ENCODE measurements around the gene PIP5KL1.

DNA sequence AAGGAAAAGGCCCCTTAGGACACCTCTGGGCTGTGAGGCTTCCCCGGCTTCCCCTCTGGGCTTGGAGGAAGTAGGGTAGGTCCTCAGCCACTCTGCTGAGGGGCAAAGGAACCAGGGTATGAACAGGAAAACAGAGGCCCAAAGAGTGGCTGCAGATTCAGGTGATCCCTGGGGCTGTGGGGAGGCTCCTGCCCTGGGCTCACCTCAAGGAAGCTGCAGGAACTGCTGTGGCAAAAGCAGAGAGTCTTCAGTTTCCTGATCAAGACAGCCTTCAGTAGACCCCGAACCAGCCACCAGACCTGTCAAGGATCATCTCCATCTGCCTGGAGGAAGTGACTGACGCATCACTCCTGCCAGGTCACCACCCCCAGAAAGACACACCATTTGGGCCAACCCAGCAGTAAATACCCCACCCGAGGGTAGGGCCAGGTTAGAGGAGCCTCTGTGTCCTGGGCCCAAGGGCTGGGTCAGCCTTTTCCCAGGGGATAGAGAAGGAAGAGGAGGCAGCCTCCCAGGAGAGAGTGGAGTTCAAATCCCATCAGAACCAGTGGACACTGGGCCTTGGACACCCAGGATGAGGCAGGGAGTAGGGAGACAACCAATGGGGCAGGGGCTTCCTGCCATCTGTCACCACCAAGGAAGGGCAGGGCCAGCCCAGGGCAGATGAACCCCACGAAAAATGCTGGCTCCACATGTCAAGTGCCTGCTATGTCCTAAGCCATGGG is 25.4 kb downstream of the PIP5KL1 start:
- no peak for TF ChIP-seq EZH2 (IDR thresholded peaks at IDR 0.05; ENCODE audit: borderline replicate concordance)
- TF ChIP-seq, protein P1, sequence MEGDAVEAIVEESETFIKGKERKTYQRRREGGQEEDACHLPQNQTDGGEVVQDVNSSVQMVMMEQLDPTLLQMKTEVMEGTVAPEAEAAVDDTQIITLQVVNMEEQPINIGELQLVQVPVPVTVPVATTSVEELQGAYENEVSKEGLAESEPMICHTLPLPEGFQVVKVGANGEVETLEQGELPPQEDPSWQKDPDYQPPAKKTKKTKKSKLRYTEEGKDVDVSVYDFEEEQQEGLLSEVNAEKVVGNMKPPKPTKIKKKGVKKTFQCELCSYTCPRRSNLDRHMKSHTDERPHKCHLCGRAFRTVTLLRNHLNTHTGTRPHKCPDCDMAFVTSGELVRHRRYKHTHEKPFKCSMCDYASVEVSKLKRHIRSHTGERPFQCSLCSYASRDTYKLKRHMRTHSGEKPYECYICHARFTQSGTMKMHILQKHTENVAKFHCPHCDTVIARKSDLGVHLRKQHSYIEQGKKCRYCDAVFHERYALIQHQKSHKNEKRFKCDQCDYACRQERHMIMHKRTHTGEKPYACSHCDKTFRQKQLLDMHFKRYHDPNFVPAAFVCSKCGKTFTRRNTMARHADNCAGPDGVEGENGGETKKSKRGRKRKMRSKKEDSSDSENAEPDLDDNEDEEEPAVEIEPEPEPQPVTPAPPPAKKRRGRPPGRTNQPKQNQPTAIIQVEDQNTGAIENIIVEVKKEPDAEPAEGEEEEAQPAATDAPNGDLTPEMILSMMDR (IDR thresholded peaks at IDR 0.05; ENCODE audit: poor library complexity), result no peak
